ENCODE results near the gene MRPL36. TPM values are rescaled to one million over a fixed set of nuclear protein-coding genes. Genes with fewer than 3 reads are reported as not detected.
"Not testable (repeated sequence)": the region's sequence is repeated elsewhere in the genome, so short reads cannot be mapped to it uniquely, and the experiment has no call there.

MRPL36 gene
- polyA plus RNA-seq, 1 donor: 34.6 TPM

GRCh38 chr5:1796371-1797102 lies 3.1 kb downstream of the MRPL36 start:
- Histone ChIP-seq H3K9me3 (ENCODE audit: control insufficient read depth, low read depth, low read length) (no peaks in the 10 kb centered on the region), H3K4me3 (ENCODE audit: low read length) (no peak overlapping the region), H3K4me1 (ENCODE audit: control insufficient read depth, insufficient read depth, low read length) (peaks cover 2% of the 10 kb centered on the region), H3K36me3 (ENCODE audit: control insufficient read depth, insufficient read depth, low read length) (peaks cover 14% of the 10 kb centered on the region), H3K27ac (ENCODE audit: low read length) (no peak overlapping the region), H3K27me3 (ENCODE audit: control insufficient read depth, insufficient read depth, low read length) (no peaks in the 10 kb centered on the region)
- WGBS (ENCODE audit: insufficient coverage, low lambda C conversion rate): no CpG with 5 or more reads among the region's 21 CpGs
- DNase-seq: no peak

- Histone ChIP-seq H3K4me3 (ENCODE audit: low read length) (no peak overlapping the region), H3K36me3 (ENCODE audit: control insufficient read depth, insufficient read depth, low read length) (peaks cover 14% of the 10 kb centered on the region), H3K27ac (ENCODE audit: low read length) (no peak overlapping the region), H3K4me1 (ENCODE audit: control insufficient read depth, insufficient read depth, low read length) (peaks cover 2% of the 10 kb centered on the region), H3K27me3 (ENCODE audit: control insufficient read depth, insufficient read depth, low read length) (no peaks in the 10 kb centered on the region), H3K9me3 (ENCODE audit: control insufficient read depth, low read depth, low read length) (no peaks in the 10 kb centered on the region)
- WGBS (ENCODE audit: insufficient coverage, low lambda C conversion rate): no CpG with 5 or more reads among the region's 8 CpGs
- no peak for DNase-seq
Measured at GRCh38 chr5:1795931-1796330, 3.7 kb downstream of the MRPL36 start.

GRCh38 chr5:1795506-1795905 lies 4.1 kb downstream of the MRPL36 start:
- Histone ChIP-seq H3K9me3 (ENCODE audit: control insufficient read depth, low read depth, low read length) (no peaks in the 10 kb centered on the region), H3K27ac (ENCODE audit: low read length) (no peak overlapping the region), H3K27me3 (ENCODE audit: control insufficient read depth, insufficient read depth, low read length) (no peaks in the 10 kb centered on the region), H3K36me3 (ENCODE audit: control insufficient read depth, insufficient read depth, low read length) (peaks cover 14% of the 10 kb centered on the region), H3K4me1 (ENCODE audit: control insufficient read depth, insufficient read depth, low read length) (peaks cover 2% of the 10 kb centered on the region), H3K4me3 (ENCODE audit: low read length) (no peak overlapping the region)
- no CpG with 5 or more reads among the region's 13 CpGs for WGBS (ENCODE audit: insufficient coverage, low lambda C conversion rate)
- DNase-seq: no peak

- Histone ChIP-seq H3K4me3 (ENCODE audit: low read length) (no peak overlapping the region), H3K9me3 (ENCODE audit: control insufficient read depth, low read depth, low read length) (no peaks in the 10 kb centered on the region), H3K4me1 (ENCODE audit: control insufficient read depth, insufficient read depth, low read length) (peaks cover 2% of the 10 kb centered on the region), H3K27ac (ENCODE audit: low read length) (no peak overlapping the region), H3K27me3 (ENCODE audit: control insufficient read depth, insufficient read depth, low read length) (no peaks in the 10 kb centered on the region), H3K36me3 (ENCODE audit: control insufficient read depth, insufficient read depth, low read length) (peaks cover 14% of the 10 kb centered on the region)
- DNase-seq: no peak
- WGBS (ENCODE audit: insufficient coverage, low lambda C conversion rate): 60% methylated on average over 1 of the region's 17 CpGs
Measured at GRCh38 chr5:1794901-1795290, 4.7 kb downstream of the MRPL36 start.

- H3K9me3 ChIP-seq (ENCODE audit: control insufficient read depth, low read depth, low read length): no peaks in the 10 kb centered on the region
- peaks cover 2% of the 10 kb centered on the region for H3K27me3 ChIP-seq (ENCODE audit: control insufficient read depth, insufficient read depth, low read length)
- peaks cover 14% of the 10 kb centered on the region for H3K36me3 ChIP-seq (ENCODE audit: control insufficient read depth, insufficient read depth, low read length)
- peaks cover 2% of the 10 kb centered on the region for H3K4me1 ChIP-seq (ENCODE audit: control insufficient read depth, insufficient read depth, low read length)
- DNase-seq: no peak
- no peak overlapping the region for H3K4me3 ChIP-seq (ENCODE audit: low read length)
- H3K27ac ChIP-seq (ENCODE audit: low read length): no peak overlapping the region
- 93% methylated on average over 7 of the region's 33 CpGs for WGBS (ENCODE audit: insufficient coverage, low lambda C conversion rate)
Measured at GRCh38 chr5:1793966-1794900, 5.4 kb downstream of the MRPL36 start.

- Histone ChIP-seq H3K4me3 (ENCODE audit: low read length) (no peak overlapping the region), H3K27me3 (ENCODE audit: control insufficient read depth, insufficient read depth, low read length) (peaks cover 7% of the 10 kb centered on the region), H3K36me3 (ENCODE audit: control insufficient read depth, insufficient read depth, low read length) (peaks cover 14% of the 10 kb centered on the region), H3K9me3 (ENCODE audit: control insufficient read depth, low read depth, low read length) (no peaks in the 10 kb centered on the region), H3K4me1 (ENCODE audit: control insufficient read depth, insufficient read depth, low read length) (no peaks in the 10 kb centered on the region), H3K27ac (ENCODE audit: low read length) (no peak overlapping the region)
- no peak for DNase-seq
- WGBS (ENCODE audit: insufficient coverage, low lambda C conversion rate): no CpG with 5 or more reads among the region's 10 CpGs
Measured at GRCh38 chr5:1793301-1793740, 6.3 kb downstream of the MRPL36 start.

- no peaks in the 10 kb centered on the region for H3K9me3 ChIP-seq (ENCODE audit: control insufficient read depth, low read depth, low read length)
- 87% methylated on average over 3 of the region's 8 CpGs for WGBS (ENCODE audit: insufficient coverage, low lambda C conversion rate)
- H3K27ac ChIP-seq (ENCODE audit: low read length): no peak overlapping the region
- H3K4me3 ChIP-seq (ENCODE audit: low read length): no peak overlapping the region
- H3K27me3 ChIP-seq (ENCODE audit: control insufficient read depth, insufficient read depth, low read length): peaks cover 7% of the 10 kb centered on the region
- peaks cover 11% of the 10 kb centered on the region for H3K36me3 ChIP-seq (ENCODE audit: control insufficient read depth, insufficient read depth, low read length)
- no peaks in the 10 kb centered on the region for H3K4me1 ChIP-seq (ENCODE audit: control insufficient read depth, insufficient read depth, low read length)
- DNase-seq: peak in 1 of 2 donors; percentile 7
Measured at GRCh38 chr5:1792842-1793266, 6.8 kb downstream of the MRPL36 start.

GRCh38 chr5:1791176-1791575 lies 8.5 kb downstream of the MRPL36 start:
- no peak overlapping the region for H3K27ac ChIP-seq (ENCODE audit: low read length)
- peaks cover 10% of the 10 kb centered on the region for H3K27me3 ChIP-seq (ENCODE audit: control insufficient read depth, insufficient read depth, low read length)
- no peaks in the 10 kb centered on the region for H3K4me1 ChIP-seq (ENCODE audit: control insufficient read depth, insufficient read depth, low read length)
- no peak for DNase-seq
- H3K36me3 ChIP-seq (ENCODE audit: control insufficient read depth, insufficient read depth, low read length): no peaks in the 10 kb centered on the region
- H3K9me3 ChIP-seq (ENCODE audit: control insufficient read depth, low read depth, low read length): no peaks in the 10 kb centered on the region
- H3K4me3 ChIP-seq (ENCODE audit: low read length): no peak overlapping the region
- no CpG with 5 or more reads among the region's 3 CpGs for WGBS (ENCODE audit: insufficient coverage, low lambda C conversion rate)

- no peak overlapping the region for H3K4me3 ChIP-seq (ENCODE audit: low read length)
- DNase-seq: no peak
Measured at GRCh38 chr5:1789834-1790471, 9.7 kb downstream of the MRPL36 start.

GRCh38 chr5:1789438-1789833 lies 10.2 kb downstream of the MRPL36 start:
- H3K4me3 ChIP-seq (ENCODE audit: low read length); H3K4me1 ChIP-seq (ENCODE audit: control insufficient read depth, insufficient read depth, low read length); H3K27ac ChIP-seq (ENCODE audit: low read length); H3K9me3 ChIP-seq (ENCODE audit: control insufficient read depth, low read depth, low read length); DNase-seq; H3K36me3 ChIP-seq (ENCODE audit: control insufficient read depth, insufficient read depth, low read length): not testable (repeated sequence)
- WGBS (ENCODE audit: insufficient coverage, low lambda C conversion rate): 83% methylated on average over 1 of the region's 3 CpGs
- H3K27me3 ChIP-seq (ENCODE audit: control insufficient read depth, insufficient read depth, low read length): peaks cover 10% of the 10 kb centered on the region

More at GRCh38 chr5:1789834-1790471, 9.7 kb downstream of the MRPL36 start:
- Histone ChIP-seq H3K9me3 (ENCODE audit: control insufficient read depth, low read depth, low read length) (no peaks in the 10 kb centered on the region), H3K36me3 (ENCODE audit: control insufficient read depth, insufficient read depth, low read length) (no peaks in the 10 kb centered on the region), H3K27me3 (ENCODE audit: control insufficient read depth, insufficient read depth, low read length) (peaks cover 10% of the 10 kb centered on the region), H3K27ac (ENCODE audit: low read length) (no peak overlapping the region), H3K4me1 (ENCODE audit: control insufficient read depth, insufficient read depth, low read length) (no peaks in the 10 kb centered on the region)
- no CpG with 5 or more reads among the region's 10 CpGs for WGBS (ENCODE audit: insufficient coverage, low lambda C conversion rate)

All from large intestine (tissue), 3 donors.